ENCODE measurements around the gene ASXL2. TPM values are rescaled to one million over a fixed set of nuclear protein-coding genes. Genes with fewer than 3 reads are reported as not detected.

ASXL2 gene
- total RNA-seq, 1 experiment from 2014 or later: 32.7 TPM

DNA sequence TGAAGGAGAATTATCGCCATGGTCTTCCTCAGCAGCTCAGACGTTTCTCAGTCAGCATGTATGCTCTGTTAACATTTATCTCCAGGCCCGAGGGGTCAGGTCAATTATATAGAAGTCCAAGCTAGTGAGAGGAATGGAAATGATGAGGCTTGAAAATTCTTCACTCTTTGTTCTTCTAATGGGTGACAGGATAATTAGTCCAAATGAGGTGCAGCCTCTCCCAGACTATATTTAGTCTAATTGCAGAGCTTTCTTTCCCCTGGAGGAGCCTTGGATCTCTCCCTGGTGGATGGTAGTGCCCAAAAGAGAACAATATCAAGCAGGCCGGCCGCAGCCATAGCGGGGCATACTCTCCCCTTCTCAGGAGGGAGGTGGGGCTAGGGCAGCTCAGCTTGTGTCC lies 153.5 kb downstream of the ASXL2 start:
- H4K91ac ChIP-seq (ENCODE audit: insufficient read length, low read depth, low read length): no peak overlapping the region
- H3K4ac ChIP-seq (ENCODE audit: low read depth, low read length): no peak overlapping the region
- Mint-ChIP-seq H3K36me3 (ENCODE audit: insufficient read depth in 1 of 3, low read depth in 3 of 3) (no peaks in the 10 kb centered on the region; a peak in 1 of 7 replicates), H3K27me3 (ENCODE audit: low read depth) (peaks cover 5% of the 10 kb centered on the region), H3K27ac (no peak overlapping the region), H3K9me3 (peaks cover 0 to 5% of the 10 kb centered on the region in 2 experiments; a peak in 2 of 5 replicates), H3K4me1 (peaks cover 5 to 7% of the 10 kb centered on the region in 2 experiments; a peak in 3 of 4 replicates), H3K4me3 (no peak overlapping the region)
- no CpG with 5 or more reads among the region's 6 CpGs for WGBS (ENCODE audit: extremely low coverage, insufficient read length, low lambda C conversion rate)
- no peak overlapping the region for H2BK12ac ChIP-seq (ENCODE audit: insufficient read length, low read depth, low read length)
- no peak overlapping the region for H2BK20ac ChIP-seq (ENCODE audit: low read depth, low read length, poor library complexity, severe bottlenecking)
- H3K23me2 ChIP-seq (ENCODE audit: insufficient read length, low read depth, low read length, poor library complexity, severe bottlenecking): no peaks in the 10 kb centered on the region
- no peak overlapping the region for H3K14ac ChIP-seq (ENCODE audit: insufficient read depth, low read length)
- no peak overlapping the region for H4K5ac ChIP-seq (ENCODE audit: insufficient read length, low read depth, low read length)
- H3K79me2 ChIP-seq (ENCODE audit: insufficient read depth, low read length): no peaks in the 10 kb centered on the region
- no peaks in the 10 kb centered on the region for H3K79me1 ChIP-seq (ENCODE audit: insufficient read depth, low read depth, low read length, poor library complexity, severe bottlenecking)
- H4K20me1 ChIP-seq (ENCODE audit: control insufficient read depth, insufficient read depth, insufficient read length): no peaks in the 10 kb centered on the region
- no peak overlapping the region for H3K18ac ChIP-seq (ENCODE audit: insufficient read length, low read depth, low read length)
- no peak overlapping the region for H2BK120ac ChIP-seq (ENCODE audit: low read depth, low read length, poor library complexity, severe bottlenecking)
- H3K9ac ChIP-seq (ENCODE audit: extremely low read depth, insufficient read length, low read length): no peak overlapping the region
- H4K8ac ChIP-seq (replicated peaks; ENCODE audit: insufficient read length, low read depth, low read length): no peak overlapping the region
- no peaks in the 10 kb centered on the region for H3K27me3 ChIP-seq (ENCODE audit: insufficient read depth, low read length)
- no peak overlapping the region for H2AFZ ChIP-seq (ENCODE audit: low read length)
- H3K9me3 ChIP-seq (ENCODE audit: control insufficient read depth, low read depth, low read length): no peaks in the 10 kb centered on the region
- H3K56ac ChIP-seq (ENCODE audit: insufficient read length, low read depth, low read length): no peak overlapping the region
- no peak overlapping the region for H3T11ph ChIP-seq (ENCODE audit: low read length)
- no peak overlapping the region for H3K23ac ChIP-seq (ENCODE audit: insufficient read length, low read depth, low read length)
- no peak overlapping the region for H2BK15ac ChIP-seq (ENCODE audit: low read depth, low read length)
- no peak overlapping the region for H3K27ac ChIP-seq (ENCODE audit: insufficient read length, low read depth, low read length)
- TF ChIP-seq, protein P1, sequence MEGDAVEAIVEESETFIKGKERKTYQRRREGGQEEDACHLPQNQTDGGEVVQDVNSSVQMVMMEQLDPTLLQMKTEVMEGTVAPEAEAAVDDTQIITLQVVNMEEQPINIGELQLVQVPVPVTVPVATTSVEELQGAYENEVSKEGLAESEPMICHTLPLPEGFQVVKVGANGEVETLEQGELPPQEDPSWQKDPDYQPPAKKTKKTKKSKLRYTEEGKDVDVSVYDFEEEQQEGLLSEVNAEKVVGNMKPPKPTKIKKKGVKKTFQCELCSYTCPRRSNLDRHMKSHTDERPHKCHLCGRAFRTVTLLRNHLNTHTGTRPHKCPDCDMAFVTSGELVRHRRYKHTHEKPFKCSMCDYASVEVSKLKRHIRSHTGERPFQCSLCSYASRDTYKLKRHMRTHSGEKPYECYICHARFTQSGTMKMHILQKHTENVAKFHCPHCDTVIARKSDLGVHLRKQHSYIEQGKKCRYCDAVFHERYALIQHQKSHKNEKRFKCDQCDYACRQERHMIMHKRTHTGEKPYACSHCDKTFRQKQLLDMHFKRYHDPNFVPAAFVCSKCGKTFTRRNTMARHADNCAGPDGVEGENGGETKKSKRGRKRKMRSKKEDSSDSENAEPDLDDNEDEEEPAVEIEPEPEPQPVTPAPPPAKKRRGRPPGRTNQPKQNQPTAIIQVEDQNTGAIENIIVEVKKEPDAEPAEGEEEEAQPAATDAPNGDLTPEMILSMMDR (conservative IDR thresholded peaks at IDR 0.05): no peak
- H3K4me1 ChIP-seq (ENCODE audit: insufficient read depth, low read length): no peaks in the 10 kb centered on the region
- no peak overlapping the region for H3K4me2 ChIP-seq (ENCODE audit: insufficient read depth, insufficient read length, low read length)
- H2BK5ac ChIP-seq (ENCODE audit: insufficient read length, low read length): no peak overlapping the region
- no peak overlapping the region for H2AK5ac ChIP-seq (ENCODE audit: insufficient read length, low read length)
- DNase-seq: no peak
